HG02852 (cell line): ENCODE results near the gene TLX1.

ENCODE experiments used
- ATAC-seq: cut with Tn5 transposase; IDR thresholded peaks from one replicate; pipeline ENCODE4 v1.9.1; 2021; ENCODE audit warnings: mild to moderate bottlenecking, moderate library complexity; ENCODE audit not compliant: unreplicated experiment

TLX1 gene

DNA sequence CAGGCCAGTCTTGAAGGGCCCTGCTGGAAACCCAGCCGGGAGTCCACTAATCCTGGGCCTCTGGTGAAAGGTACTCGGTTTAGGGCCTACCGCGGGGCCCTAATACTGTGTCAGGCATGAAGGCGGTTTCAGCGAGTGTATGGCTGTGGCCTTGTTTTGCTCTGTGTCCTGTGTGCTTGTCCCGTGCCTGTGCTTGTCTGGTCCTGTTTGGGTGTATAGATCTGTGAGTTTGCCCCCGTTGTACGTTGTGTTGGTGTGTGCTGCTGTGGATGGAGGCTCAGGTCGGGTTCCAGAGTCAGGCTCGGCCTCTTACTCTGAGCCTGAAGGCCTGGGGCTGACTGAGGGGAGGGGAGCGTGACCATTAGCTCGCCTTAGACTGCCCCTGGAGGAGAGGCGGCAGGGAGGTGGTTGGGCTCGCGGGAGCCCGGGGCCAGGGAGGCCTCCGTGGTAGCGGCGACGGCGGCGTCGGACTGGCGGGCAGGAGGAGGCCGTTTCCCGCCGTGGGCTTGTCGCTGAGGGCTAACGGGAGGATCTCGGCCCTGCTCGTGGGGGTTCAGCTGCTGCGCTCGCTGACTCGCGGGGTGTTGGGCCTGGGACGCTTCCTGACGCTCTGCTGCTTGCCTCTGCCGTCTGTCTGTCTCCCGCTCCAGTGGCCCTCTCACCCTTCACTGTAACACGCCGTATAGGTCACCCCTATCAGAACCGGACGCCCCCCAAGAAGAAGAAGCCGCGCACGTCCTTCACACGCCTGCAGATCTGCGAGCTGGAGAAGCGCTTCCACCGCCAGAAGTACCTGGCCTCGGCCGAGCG lies 2.6 kb downstream of the TLX1 start:
- no peak for ATAC-seq

GRCh38 chr10:101134299-101135127 lies 3.4 kb downstream of the TLX1 start:
- ATAC-seq = no peak

GRCh38 chr10:101135141-101136006 lies 4.3 kb downstream of the TLX1 start:
- ATAC-seq = no peak

GRCh38 chr10:101136007-101136707 lies 5.1 kb downstream of the TLX1 start:
- ATAC-seq = no peak

DNA sequence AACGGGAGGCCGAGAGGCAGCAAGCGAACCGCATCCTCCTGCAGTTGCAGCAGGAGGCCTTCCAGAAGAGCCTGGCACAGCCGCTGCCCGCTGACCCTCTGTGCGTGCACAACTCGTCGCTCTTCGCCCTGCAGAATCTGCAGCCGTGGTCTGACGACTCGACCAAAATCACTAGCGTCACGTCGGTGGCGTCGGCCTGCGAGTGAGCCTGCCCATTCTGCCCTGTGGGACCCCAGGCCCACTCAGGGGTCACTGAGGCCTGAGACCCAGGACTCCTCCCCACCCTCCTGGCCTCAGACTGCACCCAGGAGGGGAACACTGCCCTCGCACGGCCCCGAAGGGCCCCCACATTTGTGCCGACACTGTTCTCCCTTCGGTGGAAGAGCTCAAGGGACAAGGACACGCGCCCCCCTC lies 5.6 kb downstream of the TLX1 start:
- ATAC-seq = no peak

- ATAC-seq = no peak
These were observed 6.2 kb downstream of the TLX1 start for GRCh38 chr10:101137271-101137670.

DNA sequence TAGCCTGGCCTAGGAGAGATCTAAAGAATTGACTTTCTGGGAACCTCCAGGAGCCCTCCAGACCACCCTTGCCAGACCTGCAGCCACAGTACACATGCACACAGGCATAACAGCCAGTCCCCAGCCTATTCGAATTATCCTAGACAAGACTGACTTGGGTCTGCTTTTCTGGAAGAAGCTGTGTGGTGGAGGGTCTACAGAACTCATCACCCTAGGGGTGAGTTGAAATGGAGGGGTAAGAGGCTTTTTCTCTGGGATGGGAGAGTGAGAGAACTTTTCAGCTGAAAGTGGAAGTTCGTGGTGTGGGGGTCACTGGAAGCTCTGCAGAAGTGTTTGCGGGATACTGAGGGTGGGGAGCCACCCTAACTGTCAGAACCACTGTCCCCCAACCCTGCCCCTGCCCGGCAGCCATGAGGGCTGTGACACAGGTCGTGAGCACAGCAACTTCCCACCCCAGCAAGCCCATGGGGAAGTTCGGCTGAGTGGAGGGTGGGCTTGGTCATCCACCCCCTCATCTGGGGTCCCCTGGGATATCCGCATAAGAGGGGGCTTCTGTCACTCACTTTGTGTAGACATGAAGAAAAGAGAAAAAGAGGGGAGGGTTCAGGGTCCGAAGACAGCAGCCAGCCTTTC lies 7.8 kb downstream of the TLX1 start:
- no peak for ATAC-seq

GRCh38 chr10:101139421-101139911 lies 8.4 kb downstream of the TLX1 start:
- ATAC-seq = no peak

GRCh38 chr10:101140084-101140949 lies 9.2 kb downstream of the TLX1 start:
- ATAC-seq = no peak

- no peak for ATAC-seq
These were observed 10.0 kb downstream of the TLX1 start for GRCh38 chr10:101140950-101141615.

- peak; percentile 79 for ATAC-seq
These were observed 10.8 kb downstream of the TLX1 start for GRCh38 chr10:101141616-101142532.

GRCh38 chr10:101142533-101143344 lies 11.6 kb downstream of the TLX1 start:
- no peak for ATAC-seq

GRCh38 chr10:101143345-101143630 lies 12.2 kb downstream of the TLX1 start:
- ATAC-seq = no peak

- no peak for ATAC-seq
These were observed 13.0 kb downstream of the TLX1 start for GRCh38 chr10:101144053-101144452.

- ATAC-seq = no peak
These were observed 14.0 kb downstream of the TLX1 start for GRCh38 chr10:101145145-101145544.

DNA sequence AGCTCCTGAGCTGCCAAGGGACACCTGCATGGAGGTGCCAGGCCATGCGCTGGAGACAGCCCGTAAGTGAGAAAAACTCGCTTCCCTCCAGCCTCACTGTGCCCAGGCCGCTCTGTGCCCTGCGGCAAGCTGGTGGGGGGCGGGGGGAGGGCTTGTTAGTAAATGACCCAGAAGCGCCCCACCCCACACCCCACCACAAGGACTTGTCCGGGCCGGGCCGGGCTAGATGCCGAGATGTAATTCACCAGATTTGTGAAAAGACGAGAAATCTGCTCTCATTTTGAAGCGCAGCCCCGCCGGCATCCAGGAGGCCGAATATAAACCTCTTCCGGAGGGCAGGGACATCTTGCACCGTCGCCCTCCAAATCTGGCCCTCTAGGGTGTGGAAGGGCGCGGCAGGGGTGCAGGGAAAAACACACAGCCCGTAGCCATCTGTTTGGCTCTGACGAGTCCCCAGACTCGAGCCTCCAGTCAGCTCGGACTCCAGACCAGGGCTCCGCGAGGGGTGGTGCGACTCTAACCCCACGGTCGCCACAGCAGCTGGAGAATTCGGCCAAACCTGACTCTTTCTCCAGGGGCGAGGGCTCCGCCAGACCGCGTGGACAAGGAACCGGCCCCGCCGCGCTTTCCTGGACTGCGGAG lies 14.8 kb downstream of the TLX1 start:
- ATAC-seq = no peak
